ENCODE results near the gene PTH1R.

Gene PTH1R

DNA sequence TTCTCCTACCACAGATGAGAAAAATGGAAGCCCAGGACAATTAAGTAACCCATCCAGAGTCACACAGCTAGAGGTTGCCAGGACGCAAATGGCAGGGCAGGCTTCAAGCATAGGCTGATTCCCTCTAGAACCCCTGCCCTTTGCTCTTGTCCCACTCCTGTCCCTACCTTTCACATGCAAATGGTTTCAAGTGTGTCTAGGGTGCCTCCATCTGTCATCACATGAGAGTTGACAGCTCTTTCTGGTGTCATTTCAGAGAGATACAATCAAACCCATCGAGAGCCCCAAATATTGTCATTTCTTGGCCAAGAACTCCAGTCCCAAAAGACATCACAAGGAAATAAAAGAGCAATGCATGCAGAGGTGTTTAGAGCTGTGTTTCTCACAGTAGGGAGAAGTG lies 75.3 kb downstream of the PTH1R start:
- DNase-seq = no peak
